Activated naive CD4-positive, alpha-beta T cell treated with anti-CD3 and anti-CD28 coated beads, Interleukin-2, amount 50 U/mL, for 72 hours (primary cell): ENCODE results near the gene AFAP1L2. TPM values are rescaled to one million over a fixed set of nuclear protein-coding genes. Genes with fewer than 3 reads are reported as not detected.
A peak's percentile ranks its signal among the peaks of the same experiment; 100 is the strongest.

ENCODE experiments used
- ATAC-seq, 2 donors: fragments of 150-1000 bp; cut with Tn5 transposase; 2 replicates each; pipeline ENCODE4 v1.10.0; 2021; ENCODE audit warnings: mild to moderate bottlenecking in 2 of 2, moderate library complexity in 2 of 2
- DNase-seq, 2 donors: peaks; one replicate each; pipeline ENCODE4 v3.0.0; 2021 to 2022; ENCODE audit warnings: low spot score in 2 of 2
- H3K27ac Mint-ChIP-seq, 2 donors: one replicate each; pipeline ENCODE4 v1.8.0; 2022; ENCODE audit warnings: mild to moderate bottlenecking in 2 of 2, mixed read lengths in 2 of 2
- H3K36me3 Mint-ChIP-seq, 2 donors: one replicate each; pipeline ENCODE4 v1.8.0; 2022; ENCODE audit warnings: mixed read lengths in 2 of 2
- H3K9me3 Mint-ChIP-seq, 2 donors: one replicate each; pipeline ENCODE4 v1.8.0; 2022; ENCODE audit warnings: mixed read lengths in 2 of 2
- total RNA-seq, 2 donors: library from RNA; stranded (reverse); gene quantifications; one replicate each; pipeline ENCODE4 v1.2.3, GENCODE V29; 2022

The AFAP1L2 gene, protein sequence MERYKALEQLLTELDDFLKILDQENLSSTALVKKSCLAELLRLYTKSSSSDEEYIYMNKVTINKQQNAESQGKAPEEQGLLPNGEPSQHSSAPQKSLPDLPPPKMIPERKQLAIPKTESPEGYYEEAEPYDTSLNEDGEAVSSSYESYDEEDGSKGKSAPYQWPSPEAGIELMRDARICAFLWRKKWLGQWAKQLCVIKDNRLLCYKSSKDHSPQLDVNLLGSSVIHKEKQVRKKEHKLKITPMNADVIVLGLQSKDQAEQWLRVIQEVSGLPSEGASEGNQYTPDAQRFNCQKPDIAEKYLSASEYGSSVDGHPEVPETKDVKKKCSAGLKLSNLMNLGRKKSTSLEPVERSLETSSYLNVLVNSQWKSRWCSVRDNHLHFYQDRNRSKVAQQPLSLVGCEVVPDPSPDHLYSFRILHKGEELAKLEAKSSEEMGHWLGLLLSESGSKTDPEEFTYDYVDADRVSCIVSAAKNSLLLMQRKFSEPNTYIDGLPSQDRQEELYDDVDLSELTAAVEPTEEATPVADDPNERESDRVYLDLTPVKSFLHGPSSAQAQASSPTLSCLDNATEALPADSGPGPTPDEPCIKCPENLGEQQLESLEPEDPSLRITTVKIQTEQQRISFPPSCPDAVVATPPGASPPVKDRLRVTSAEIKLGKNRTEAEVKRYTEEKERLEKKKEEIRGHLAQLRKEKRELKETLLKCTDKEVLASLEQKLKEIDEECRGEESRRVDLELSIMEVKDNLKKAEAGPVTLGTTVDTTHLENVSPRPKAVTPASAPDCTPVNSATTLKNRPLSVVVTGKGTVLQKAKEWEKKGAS
- 1 to 10 TPM in 1 of 2 donors, under 1 TPM in 1; 0.98 to 2.7 TPM for total RNA-seq

GRCh38 chr10:114404171-114405010, at the start of gene AFAP1L2:
Gene AFAP1L2, minus strand, starts transcription at chr10:114404502. Its CDS starts 47 bp downstream, at chr10:114404455.
- peak in 1 of 2 donors; percentile 74 for ATAC-seq
- peaks cover 0 to 4% of the 10 kb centered on the region in 2 donors for H3K36me3 Mint-ChIP-seq
- no peak for DNase-seq
- H3K9me3 Mint-ChIP-seq, result peaks cover 4 to 5% of the 10 kb centered on the region in 2 donors
- H3K27ac Mint-ChIP-seq, result no peak within 1 kb of the TSS

DNA sequence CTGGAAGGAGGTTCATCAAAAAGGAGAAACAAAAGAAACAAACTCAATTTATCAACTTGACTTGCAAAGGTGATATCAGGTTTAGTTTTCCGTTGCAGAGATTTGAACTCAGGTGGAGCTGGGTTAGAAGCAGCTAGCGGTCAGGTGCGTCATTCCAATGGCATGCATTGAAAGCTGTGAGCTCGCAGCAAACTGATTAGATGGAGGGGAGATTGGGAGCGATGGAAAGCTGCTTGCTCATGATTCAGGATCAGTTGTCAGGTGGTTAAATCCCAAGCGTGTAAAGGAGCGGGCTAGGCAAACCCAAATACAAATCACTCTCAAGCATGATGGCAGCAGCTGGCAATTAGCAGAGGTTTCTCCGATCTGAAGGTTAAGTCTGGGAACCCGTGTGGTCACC, 49.3 kb upstream of the AFAP1L2 start:
- no peak for ATAC-seq
- DNase-seq, result no peak
- peaks cover 0 to 18% of the 10 kb centered on the region in 2 donors for H3K36me3 Mint-ChIP-seq
- H3K27ac Mint-ChIP-seq, result no peak overlapping the region
- H3K9me3 Mint-ChIP-seq, result no peaks in the 10 kb centered on the region

GRCh38 chr10:114448897-114449296, 44.6 kb upstream of the AFAP1L2 start:
- H3K36me3 Mint-ChIP-seq, result peaks cover 0 to 21% of the 10 kb centered on the region in 2 donors
- ATAC-seq, result no peak
- H3K9me3 Mint-ChIP-seq, result no peaks in the 10 kb centered on the region
- H3K27ac Mint-ChIP-seq, result no peak overlapping the region
- no peak for DNase-seq

- peak overlapping the region; percentile 28 to 77 for H3K27ac Mint-ChIP-seq
- peaks cover 4 to 17% of the 10 kb centered on the region in 2 donors for H3K36me3 Mint-ChIP-seq
- DNase-seq, result no peak
- H3K9me3 Mint-ChIP-seq, result no peaks in the 10 kb centered on the region
- ATAC-seq, result no peak
Measured at GRCh38 chr10:114445332-114445731, 41.0 kb upstream of the AFAP1L2 start.

- H3K36me3 Mint-ChIP-seq, result peaks cover 4 to 19% of the 10 kb centered on the region in 2 donors
- peak overlapping the region; percentile 28 to 77 for H3K27ac Mint-ChIP-seq
- no peaks in the 10 kb centered on the region for H3K9me3 Mint-ChIP-seq
- DNase-seq, result no peak
- ATAC-seq, result no peak
Measured at GRCh38 chr10:114444819-114445218, 40.5 kb upstream of the AFAP1L2 start.

GRCh38 chr10:114442091-114442630, 37.9 kb upstream of the AFAP1L2 start:
- ATAC-seq, result no peak
- H3K27ac Mint-ChIP-seq, result peak overlapping the region in 1 of 2 donors; percentile 17
- no peak for DNase-seq
- peaks cover 11 to 30% of the 10 kb centered on the region in 2 donors for H3K36me3 Mint-ChIP-seq
- H3K9me3 Mint-ChIP-seq, result no peaks in the 10 kb centered on the region

DNA sequence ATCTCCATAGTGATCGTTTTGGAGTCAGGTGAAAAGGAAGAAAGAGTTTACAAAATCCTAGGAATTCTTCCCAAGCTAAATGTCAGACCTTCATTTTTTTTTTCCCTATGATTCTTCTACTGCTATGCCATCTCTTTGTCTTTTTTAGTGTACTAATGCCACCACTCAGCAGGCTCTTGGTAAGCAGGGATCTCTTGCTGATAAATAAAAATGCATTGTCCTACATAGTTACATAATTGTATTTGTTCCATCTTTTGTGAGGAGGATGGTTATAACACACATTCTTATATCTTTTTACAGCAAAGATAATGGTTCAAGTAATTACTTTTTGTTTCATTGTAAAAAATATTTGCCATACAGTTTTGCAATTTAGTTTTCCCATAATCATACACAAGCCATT, 36.8 kb upstream of the AFAP1L2 start:
- ATAC-seq (no peak), DNase-seq (no peak)
- Mint-ChIP-seq H3K36me3 (peaks cover 15 to 30% of the 10 kb centered on the region in 2 donors), H3K9me3 (no peaks in the 10 kb centered on the region), H3K27ac (peak overlapping the region; percentile 54 to 85)

DNA sequence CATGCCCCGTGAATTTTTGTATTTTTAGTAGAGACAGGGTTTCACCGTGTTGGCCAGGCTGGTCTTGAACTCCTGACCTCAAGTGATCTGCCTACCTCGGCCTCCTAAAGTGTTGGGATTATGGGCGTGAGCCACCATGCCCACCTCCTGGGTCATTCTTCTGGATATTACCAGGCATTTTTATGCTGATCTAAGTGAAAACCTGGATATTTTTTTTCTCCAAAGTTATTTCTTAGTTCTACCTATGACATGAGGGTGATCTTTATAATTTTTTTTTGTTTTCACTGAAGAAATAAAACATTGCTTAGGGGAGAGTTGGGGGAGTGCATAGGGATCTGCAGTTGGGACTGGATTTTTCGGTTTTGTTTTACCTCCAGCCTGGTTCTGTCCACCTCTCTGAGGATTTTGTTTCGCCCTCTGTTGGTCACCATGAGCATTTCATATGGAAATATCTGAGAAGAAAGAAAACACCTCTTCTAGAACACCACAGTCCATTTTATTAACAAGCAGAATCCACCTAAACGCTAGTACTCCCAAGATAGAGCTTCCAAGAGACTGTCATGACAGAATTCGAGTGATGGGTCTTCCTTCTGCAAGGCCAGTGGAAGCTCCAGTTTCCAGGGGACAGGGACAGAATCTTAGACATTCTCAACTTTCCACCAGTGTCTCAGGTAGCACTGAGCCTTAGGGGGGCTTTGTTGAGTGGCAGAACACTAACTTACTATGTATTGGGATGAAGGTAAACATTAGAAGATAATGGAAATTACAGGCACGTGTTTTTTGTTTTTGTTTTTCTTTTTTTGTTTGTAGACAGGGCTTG, 33.4 kb upstream of the AFAP1L2 start:
- Mint-ChIP-seq H3K9me3 (no peaks in the 10 kb centered on the region), H3K27ac (peak overlapping the region in 1 of 2 donors; percentile 53), H3K36me3 (peaks cover 18 to 29% of the 10 kb centered on the region in 2 donors)
- ATAC-seq (no peak), DNase-seq (no peak)

- peaks cover 18 to 29% of the 10 kb centered on the region in 2 donors for H3K36me3 Mint-ChIP-seq
- no peaks in the 10 kb centered on the region for H3K9me3 Mint-ChIP-seq
- no peak for DNase-seq
- no peak overlapping the region for H3K27ac Mint-ChIP-seq
- ATAC-seq, result no peak
Measured at GRCh38 chr10:114436941-114437340, 32.6 kb upstream of the AFAP1L2 start.

DNA sequence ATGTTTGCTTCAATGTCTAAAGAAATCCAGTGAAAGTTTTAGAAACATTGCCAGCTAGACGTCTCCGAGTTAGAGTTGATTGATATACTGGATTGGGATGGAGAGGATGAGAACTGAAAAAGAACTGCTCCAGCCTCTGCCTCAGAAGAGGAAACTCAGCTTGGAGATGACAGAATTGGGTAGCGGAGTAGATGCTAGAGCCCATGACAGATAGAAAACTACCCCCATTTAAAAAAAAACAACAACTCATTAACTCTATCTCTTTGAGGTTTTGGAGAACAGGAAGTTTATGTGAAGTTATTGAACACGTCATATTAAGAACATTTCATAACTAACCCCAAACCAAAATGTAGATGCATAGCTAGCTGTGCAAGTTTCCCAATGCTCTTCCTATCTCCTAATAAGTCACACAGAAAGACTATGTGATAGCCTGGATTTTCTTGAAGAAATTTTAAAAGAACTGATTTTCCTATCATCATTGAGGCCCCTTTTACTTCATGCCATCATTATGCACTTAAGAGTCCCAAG, 28.3 kb upstream of the AFAP1L2 start:
- H3K27ac Mint-ChIP-seq, result peak overlapping the region in 1 of 2 donors; percentile 49
- H3K36me3 Mint-ChIP-seq, result peaks cover 7 to 19% of the 10 kb centered on the region in 2 donors
- DNase-seq (no peak), ATAC-seq (no peak)
- no peaks in the 10 kb centered on the region for H3K9me3 Mint-ChIP-seq

DNA sequence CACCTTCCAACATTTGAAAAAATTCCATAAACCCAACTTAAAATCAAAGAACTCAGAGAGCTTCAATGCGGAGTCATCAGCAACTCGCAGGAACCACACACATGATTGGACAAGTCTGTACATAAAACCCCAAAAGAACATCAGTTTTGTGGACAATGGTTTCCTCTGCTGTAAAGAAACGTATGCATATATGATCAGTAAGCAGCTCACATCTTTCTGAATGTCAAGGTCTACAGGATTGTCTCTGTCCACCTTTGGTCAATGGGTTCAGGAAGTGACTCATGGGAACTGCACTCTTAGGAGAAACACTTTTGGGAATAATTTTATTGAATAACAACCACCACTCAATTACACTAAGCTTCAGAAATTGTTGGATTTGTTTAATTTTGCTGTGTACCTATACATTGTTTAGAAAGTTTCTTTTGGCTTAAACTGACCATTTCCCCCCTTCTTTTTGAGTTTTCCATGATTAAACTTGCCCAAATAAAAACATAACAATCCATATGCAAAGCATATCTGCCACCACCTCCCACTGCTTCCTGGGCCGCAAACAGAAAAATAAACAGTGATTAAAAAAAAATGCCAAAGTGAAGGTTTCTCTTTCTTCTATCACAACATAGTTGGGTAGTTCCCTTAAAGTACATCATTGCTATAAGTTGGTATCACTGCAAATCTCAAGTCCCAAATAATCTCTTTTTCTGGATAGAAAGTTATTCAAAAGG, 27.3 kb upstream of the AFAP1L2 start:
- DNase-seq (no peak), ATAC-seq (no peak)
- Mint-ChIP-seq H3K36me3 (peaks cover 7 to 19% of the 10 kb centered on the region in 2 donors), H3K27ac (peak overlapping the region; percentile 3 to 37), H3K9me3 (no peaks in the 10 kb centered on the region)

- H3K36me3 Mint-ChIP-seq, result peaks cover under 1 to 19% of the 10 kb centered on the region in 2 donors
- no peaks in the 10 kb centered on the region for H3K9me3 Mint-ChIP-seq
- H3K27ac Mint-ChIP-seq, result peak overlapping the region in 1 of 2 donors; percentile 3
- ATAC-seq (no peak), DNase-seq (no peak)
Measured at GRCh38 chr10:114430688-114431413, 26.5 kb upstream of the AFAP1L2 start.

- H3K36me3 Mint-ChIP-seq, result peaks cover 0 to 16% of the 10 kb centered on the region in 2 donors
- DNase-seq, result no peak
- ATAC-seq, result no peak
- no peaks in the 10 kb centered on the region for H3K9me3 Mint-ChIP-seq
- peak overlapping the region; percentile 52 to 60 for H3K27ac Mint-ChIP-seq
Measured at GRCh38 chr10:114429581-114430335, 25.5 kb upstream of the AFAP1L2 start.
